Heart right ventricle (tissue), 16 donors: ENCODE data around the gene PDHX. TPM values are rescaled to one million over a fixed set of nuclear protein-coding genes. Genes with fewer than 3 reads are reported as not detected.
A peak's percentile ranks its signal among the peaks of the same experiment; 100 is the strongest.

Source experiments
- ATAC-seq, 8 donors: fragments of 200-7000 bp; cut with Tn5 transposase; one replicate each; pipeline ENCODE4 v1.9.1; 2020; ENCODE audit warnings: mild to moderate bottlenecking in 8 of 8, moderate library complexity in 8 of 8, moderate number of reproducible peaks in 1 of 8
- DNase-seq, 2 donors: peaks; one replicate each; pipeline ENCODE4 v3.0.0-alpha.2; 2020
- H3K27ac ChIP-seq, 10 donors: fragments of 200-600 bp; sonication (generic) in 2 of 10; one replicate each; pipeline versions ENCODE4 v1.5.0 to v1.8.0; 2020 to 2022; ENCODE audit warnings: mild to moderate bottlenecking in 3 of 10
- H3K27me3 ChIP-seq, 7 donors: fragments of 200-600 bp; one replicate each; pipeline ENCODE4 v1.8.0; 2021 to 2022; ENCODE audit warnings: mild to moderate bottlenecking in 2 of 7
- H3K36me3 ChIP-seq, 9 donors: fragments of 200-600 bp; sonication (generic) in 1 of 9; one replicate each; pipeline versions ENCODE4 v1.5.0 to v1.8.0; 2020 to 2022; ENCODE audit warnings: mild to moderate bottlenecking in 2 of 9
- H3K4me1 ChIP-seq, 9 donors: fragments of 200-600 bp; sonication (generic) in 1 of 9; one replicate each; pipeline versions ENCODE4 v1.5.0 to v1.8.0; 2020 to 2022; ENCODE audit warnings: mild to moderate bottlenecking in 4 of 9
- H3K4me3 ChIP-seq, 10 donors: fragments of 200-600 bp; sonication (generic) in 2 of 10; one replicate each; pipeline versions ENCODE4 v1.5.0 to v1.8.0; 2020 to 2022; ENCODE audit warnings: mild to moderate bottlenecking in 7 of 10, moderate library complexity in 2 of 10
- H3K9me3 ChIP-seq, 11 donors: fragments of 200-600 bp in 10 of 11; sonication (generic) in 2 of 11; one replicate each; pipeline versions ENCODE4 v1.5.0 to v1.8.0; 2013 to 2022; ENCODE audit warnings: mild to moderate bottlenecking in 2 of 11, control low read depth in 1 of 11, moderate library complexity in 1 of 11
- WGBS, 2 donors: extraction: QIAGEN DNeasy Blood & Tissue Kit; methylation state at CpG; one replicate each; pipeline ENCODE4 v1.1.7; 2013; ENCODE audit warnings: inconsistent platforms in 1 of 2; 5-methylcytosine and 5-hydroxymethylcytosine counted together
- intact Hi-C, 10 donors: fragments of 100-400 bp; cut with DNase I; formaldehyde crosslinking; loops; one replicate each; pipeline versions ENCODE4 v1.11.1 to v1.14.2; 2022
- long read RNA-seq, 3 donors: library from polyadenylated mRNA; unstranded; transcript quantifications; one replicate each; pipeline ENCODE4 v2.0.0, GENCODE V29; 2020 to 2021
- polyA plus RNA-seq, 2 donors: library from polyadenylated mRNA; stranded (reverse); fragments of 200-250 nt; gene quantifications; one replicate each; pipeline ENCODE4 v1.2.3, GENCODE V29; 2013
- total RNA-seq, 10 donors: library from RNA; stranded (reverse); fragmentation: NEBNext Ultra II Directional in 3 of 10; extraction: Animal tissue kit (Norgen Biotek cat#: 25700) in 3 of 10; gene quantifications; one replicate each; pipeline versions ENCODE4 v1.2.1 to v1.2.4, GENCODE V29; 2021 to 2023
- TF ChIP-seq, protein P1 (sequence below), 9 donors: fragments of 200-600 bp; sonication (generic) in 2 of 9; IDR thresholded peaks; one replicate each; pipeline versions ENCODE4 v1.5.0 to v1.8.0; 2021 to 2022; ENCODE audit warnings: antibody characterized with exemption in 9 of 9, mild to moderate bottlenecking in 5 of 9, moderate library complexity in 1 of 9
- donor health status: Arrhythmogenic right ventricular cardiomyopathy.
- donor health status: ischemic (EF 13 %, LVEDD 7.1; RV severe dilation, severe dysfunction).
- donor health status: healthy with polysubstance abuse.
- donor health status: DM: no; HTN: yes; CAD: no.
- donor health status: DM: no; HTN: no; CAD: no.
- donor health status: ischemic (EF 25% LVEDD 6.9; RV normal size, moderate dysfunction).
- donor health status: ischemic (EF 25% LVEDD 5.7; RV mildly dilated, moderate dysfunction).
- donor health status: healthy.
- donor health status: DM: yes; HTN: yes; CAD: no.
- donor health status: Ischemic cardiomyopathy.
- donor health status: ischemic (EF 35%, LVEDD 5.7; RV mildly dilated, moderate dysfunction).
- donor health status: nonischemic (EF 11% LVEDD 7.7; RV severe dilation, severe dysfunction).
- donor health status: DM: yes; HTN: yes; CAD: no.
- donor health status: PGD.
- donor health status: ischemic (EF 29% LVEDD 5.4; RV normal size, mild dysfunction).
- donor health status: nonischemic (EF 23%, LVEDD 6.1; RV moderate dilation, normal function).

Gene PDHX
- total RNA-seq (100 to 1,000 TPM; 108 to 203 (median 177) TPM), polyA plus RNA-seq (10 to 100 TPM; 52.7 to 58.4 TPM)
- long read RNA-seq, donor 1, transcript PDHX-201 (11 exons, 2,389 nt): major isoform, 130 of 161 reads
- long read RNA-seq, donor 1, partial matches to known transcripts: 21 of 161 reads
- long read RNA-seq, donor 1, other reads (novel, unspliced or antisense): 9 of 161 reads
- long read RNA-seq, donor 2, transcript PDHX-201 (11 exons, 2,389 nt): major isoform, 142 of 180 reads
- long read RNA-seq, donor 2, partial matches to known transcripts: 23 of 180 reads
- long read RNA-seq, donor 2, other reads (novel, unspliced or antisense): 12 of 180 reads
- long read RNA-seq, donor 3, transcript PDHX-201 (11 exons, 2,389 nt): major isoform, 585 of 695 reads
- long read RNA-seq, donor 3, transcript PDHX-202 (6 exons, 952 nt): minor isoform, 6 of 695 reads
- long read RNA-seq, donor 3, partial matches to known transcripts: 72 of 695 reads
- long read RNA-seq, donor 3, other reads (novel, unspliced or antisense): 29 of 695 reads

- 1% methylated on average over 79 of the region's 79 CpGs for WGBS, 2 donors
- Histone ChIP-seq H3K4me1 (peaks cover 7 to 44% (median 29%) of the 10 kb centered on the region in 9 donors), H3K36me3 (peaks cover 0 to 22% (median 0%) of the 10 kb centered on the region in 9 donors), H3K27ac (peak within 1 kb of the TSS; percentile 79 to 98 (median 96)), H3K27me3 (no peaks in the 10 kb centered on the region), H3K9me3 (no peaks in the 10 kb centered on the region), H3K4me3 (peak within 1 kb of the TSS; percentile 59 to 96 (median 80))
- TF ChIP-seq, protein P1, sequence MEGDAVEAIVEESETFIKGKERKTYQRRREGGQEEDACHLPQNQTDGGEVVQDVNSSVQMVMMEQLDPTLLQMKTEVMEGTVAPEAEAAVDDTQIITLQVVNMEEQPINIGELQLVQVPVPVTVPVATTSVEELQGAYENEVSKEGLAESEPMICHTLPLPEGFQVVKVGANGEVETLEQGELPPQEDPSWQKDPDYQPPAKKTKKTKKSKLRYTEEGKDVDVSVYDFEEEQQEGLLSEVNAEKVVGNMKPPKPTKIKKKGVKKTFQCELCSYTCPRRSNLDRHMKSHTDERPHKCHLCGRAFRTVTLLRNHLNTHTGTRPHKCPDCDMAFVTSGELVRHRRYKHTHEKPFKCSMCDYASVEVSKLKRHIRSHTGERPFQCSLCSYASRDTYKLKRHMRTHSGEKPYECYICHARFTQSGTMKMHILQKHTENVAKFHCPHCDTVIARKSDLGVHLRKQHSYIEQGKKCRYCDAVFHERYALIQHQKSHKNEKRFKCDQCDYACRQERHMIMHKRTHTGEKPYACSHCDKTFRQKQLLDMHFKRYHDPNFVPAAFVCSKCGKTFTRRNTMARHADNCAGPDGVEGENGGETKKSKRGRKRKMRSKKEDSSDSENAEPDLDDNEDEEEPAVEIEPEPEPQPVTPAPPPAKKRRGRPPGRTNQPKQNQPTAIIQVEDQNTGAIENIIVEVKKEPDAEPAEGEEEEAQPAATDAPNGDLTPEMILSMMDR (IDR thresholded peaks at IDR 0.05): no peak
- DNase-seq (peak; percentile 99), ATAC-seq (peak; percentile 96 to 98 (median 98))
- intact Hi-C loops: no loop called here
Measured at GRCh38 chr11:34916015-34916842, at the start of gene PDHX, which contains the start of gene APIP. Gene PDHX (plus strand): TSS chr11:34916618. CDS start chr11:34916656, 38 bp downstream. Gene APIP (minus strand): TSS chr11:34916379. CDS start chr11:34916284, 95 bp downstream.

- Histone ChIP-seq H3K4me3 (no peak overlapping the region), H3K36me3 (peaks cover 0 to under 1% (median 0%) of the 10 kb centered on the region in 9 donors), H3K27me3 (no peaks in the 10 kb centered on the region), H3K9me3 (no peaks in the 10 kb centered on the region), H3K27ac (no peak overlapping the region), H3K4me1 (peaks cover 0 to 6% (median 0%) of the 10 kb centered on the region in 9 donors)
- no peak for ATAC-seq
- intact Hi-C loops: no loop called here
- DNase-seq: no peak
- 65 to 68% methylated on average over 3 of the region's 3 CpGs for WGBS, 2 donors
- TF ChIP-seq, protein P1 (IDR thresholded peaks at IDR 0.05): peak in 1 of 9 donors; percentile 15
Measured at GRCh38 chr11:34869425-34869824, 47.0 kb upstream of the PDHX start.

DNA sequence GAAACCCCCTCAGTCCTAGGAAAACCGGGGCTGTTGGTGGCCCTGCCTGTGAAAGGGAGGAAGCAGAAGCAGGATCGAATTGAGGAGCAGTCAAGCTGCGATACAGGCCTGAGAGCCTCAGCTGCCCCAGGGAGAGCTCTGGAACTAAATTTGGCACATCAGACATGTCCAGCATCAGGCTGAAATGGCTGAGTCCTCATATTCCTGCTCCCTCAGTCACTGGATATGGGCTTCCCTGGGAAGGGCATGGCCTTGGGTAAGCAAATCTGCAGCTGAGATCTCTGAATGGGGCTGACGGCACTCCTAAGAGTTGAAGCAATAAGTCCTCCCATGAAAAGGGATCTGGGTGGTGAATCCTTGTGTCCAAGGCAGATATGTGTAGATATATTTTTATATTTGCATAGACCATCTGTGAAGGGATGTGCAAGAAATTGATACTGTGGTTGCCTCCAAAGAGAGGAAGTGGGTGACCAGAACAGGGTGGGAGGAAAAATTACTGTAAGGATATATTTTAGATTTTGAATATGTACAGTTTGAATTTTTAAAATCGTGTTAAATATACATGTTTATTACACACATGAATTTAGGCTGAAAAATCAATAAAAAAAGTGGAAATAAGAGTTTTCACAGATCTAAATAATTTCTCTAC lies 45.7 kb upstream of the PDHX start:
- WGBS, 2 donors: 66 to 72% methylated on average over 5 of the region's 5 CpGs
- H3K27me3 ChIP-seq: no peaks in the 10 kb centered on the region
- H3K9me3 ChIP-seq: peaks cover 0 to 9% (median 0%) of the 10 kb centered on the region in 11 donors
- TF ChIP-seq, protein P1 (IDR thresholded peaks at IDR 0.05): no peak
- ATAC-seq (no peak), DNase-seq (no peak)
- no peak overlapping the region for H3K4me3 ChIP-seq
- H3K4me1 ChIP-seq: no peaks in the 10 kb centered on the region
- H3K27ac ChIP-seq: no peak overlapping the region
- intact Hi-C loops: no loop called here
- peaks cover 0 to 7% (median 0%) of the 10 kb centered on the region in 9 donors for H3K36me3 ChIP-seq
